COR-L47 (cell line): Measurements from ENCODE around the gene RFNG.

Source experiments
- DNase-seq: peaks from one replicate; lab custom pipeline; 2025; lab: John Stamatoyannopoulos, UW

The RFNG gene

GRCh38 chr17:82058230-82058854 is 6.7 kb upstream of the RFNG start:
- no peak for DNase-seq

GRCh38 chr17:82056729-82057621 is 5.4 kb upstream of the RFNG start:
- no peak for DNase-seq

GRCh38 chr17:82055965-82056728 is 4.5 kb upstream of the RFNG start:
- no peak for DNase-seq

GRCh38 chr17:82055023-82055964 is 3.7 kb upstream of the RFNG start:
- DNase-seq: no peak

GRCh38 chr17:82054351-82055022 is 2.9 kb upstream of the RFNG start:
- DNase-seq: no peak

GRCh38 chr17:82053556-82054263 is 2.1 kb upstream of the RFNG start:
- DNase-seq: no peak

- DNase-seq: no peak
Measured at GRCh38 chr17:82053130-82053529, 1.5 kb upstream of the RFNG start.

GRCh38 chr17:82052638-82053059 is 1.0 kb upstream of the RFNG start:
- no peak for DNase-seq

GRCh38 chr17:82050761-82051641 is 610 bp downstream of the RFNG start:
- no peak for DNase-seq

- no peak for DNase-seq
Measured at GRCh38 chr17:82050152-82050760, 1.4 kb downstream of the RFNG start.

- no peak for DNase-seq
Measured at GRCh38 chr17:82049521-82049971, 2.1 kb downstream of the RFNG start.

GRCh38 chr17:82049106-82049505 is 2.5 kb downstream of the RFNG start:
- DNase-seq: no peak

- DNase-seq: no peak
Measured at GRCh38 chr17:82048571-82048971, 3.0 kb downstream of the RFNG start.

GRCh38 chr17:82047914-82048570 is 3.6 kb downstream of the RFNG start:
- no peak for DNase-seq

- no peak for DNase-seq
Measured at GRCh38 chr17:82047379-82047778, 4.2 kb downstream of the RFNG start.

GRCh38 chr17:82046903-82047302 is 4.7 kb downstream of the RFNG start:
- no peak for DNase-seq

GRCh38 chr17:82045936-82046484 is 5.6 kb downstream of the RFNG start:
- no peak for DNase-seq

- no peak for DNase-seq
Measured at GRCh38 chr17:82043507-82043906, 8.1 kb downstream of the RFNG start.
